Measurements from ENCODE around the gene NUP93.
"Not testable (repeated sequence)": the region's sequence is repeated elsewhere in the genome, so short reads cannot be mapped to it uniquely, and the experiment has no call there.

NUP93 gene

DNA sequence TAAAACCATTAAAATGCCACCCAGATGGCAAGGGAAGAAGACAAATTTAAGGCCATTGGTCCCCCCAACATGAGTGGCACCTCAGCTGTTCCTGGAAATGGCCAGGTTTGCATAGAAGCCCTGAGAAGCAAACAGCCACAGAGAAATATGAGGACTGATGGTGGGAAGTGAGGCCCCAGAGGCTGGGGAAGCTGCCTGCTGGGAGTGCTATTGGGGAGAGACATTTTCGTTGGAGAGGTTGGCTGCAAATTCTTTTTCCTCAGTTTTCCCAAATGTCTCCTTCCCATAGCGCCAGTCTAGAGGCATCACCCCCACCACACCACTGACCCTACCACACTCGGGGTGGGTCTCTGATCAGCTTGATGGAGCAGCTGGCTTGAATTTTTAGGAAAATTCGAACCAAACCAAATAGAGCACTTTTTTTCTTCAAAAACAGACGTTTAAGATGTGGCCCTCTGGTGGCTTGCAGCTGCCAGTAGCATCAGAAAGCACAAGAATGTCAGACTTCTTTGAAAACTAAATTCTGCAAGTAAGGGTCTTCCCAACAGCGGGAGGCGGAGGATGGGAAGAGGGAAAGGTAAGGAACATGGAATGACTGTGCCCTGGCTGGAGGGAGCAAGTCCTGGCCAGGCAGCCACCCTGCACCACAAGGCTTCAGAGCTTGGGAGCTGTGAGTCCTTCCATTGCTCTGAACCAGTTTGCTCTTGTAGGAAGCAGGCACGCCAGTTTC lies 121.9 kb downstream of the NUP93 start:
- no peak for DNase-seq

GRCh38 chr16:56852401-56852730 lies 122.4 kb downstream of the NUP93 start:
- no peak for DNase-seq

DNA sequence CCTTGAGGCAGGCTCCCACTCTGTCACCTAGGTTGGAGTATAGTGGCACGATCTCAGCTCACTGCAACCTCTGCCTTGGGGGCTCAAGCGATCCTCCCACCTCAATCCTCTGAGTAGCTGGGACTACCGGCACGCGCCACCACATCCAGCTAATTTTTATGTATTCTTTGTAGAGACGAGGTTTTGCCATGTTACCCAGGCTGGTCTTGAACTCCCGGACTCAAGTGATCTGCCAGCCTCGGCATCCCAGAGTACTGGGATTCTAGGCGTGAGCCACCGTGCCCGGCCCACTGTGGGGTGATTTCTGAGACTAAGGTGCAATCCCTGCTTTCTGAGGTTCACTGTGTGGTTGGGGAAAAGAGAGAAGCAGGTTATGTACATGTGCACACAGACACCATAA lies 123.0 kb downstream of the NUP93 start:
- DNase-seq: no peak

DNA sequence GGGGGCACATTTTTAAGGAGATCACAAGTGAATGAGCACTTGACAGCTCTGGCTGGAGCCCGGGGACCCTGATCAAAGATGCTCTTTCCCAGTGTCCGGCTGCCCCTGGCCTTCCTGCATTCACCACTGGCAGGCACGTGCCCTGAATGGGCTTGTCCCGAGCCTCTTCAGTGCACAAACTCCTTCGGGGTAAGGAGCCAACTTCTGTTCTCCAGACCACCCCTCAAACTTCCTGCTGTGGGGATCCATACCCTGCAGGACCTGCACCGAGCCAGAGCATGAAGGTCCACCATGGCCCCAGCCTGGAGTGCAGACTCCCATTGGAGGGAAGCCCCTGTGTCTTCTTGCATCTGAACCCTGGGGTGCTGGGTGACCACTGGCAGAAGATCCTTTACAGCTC lies 125.3 kb downstream of the NUP93 start:
- no peak for DNase-seq

GRCh38 chr16:56855946-56856345 lies 126.0 kb downstream of the NUP93 start:
- no peak for DNase-seq

- DNase-seq: no peak
Measured at GRCh38 chr16:56856876-56857447, 127.0 kb downstream of the NUP93 start.

DNA sequence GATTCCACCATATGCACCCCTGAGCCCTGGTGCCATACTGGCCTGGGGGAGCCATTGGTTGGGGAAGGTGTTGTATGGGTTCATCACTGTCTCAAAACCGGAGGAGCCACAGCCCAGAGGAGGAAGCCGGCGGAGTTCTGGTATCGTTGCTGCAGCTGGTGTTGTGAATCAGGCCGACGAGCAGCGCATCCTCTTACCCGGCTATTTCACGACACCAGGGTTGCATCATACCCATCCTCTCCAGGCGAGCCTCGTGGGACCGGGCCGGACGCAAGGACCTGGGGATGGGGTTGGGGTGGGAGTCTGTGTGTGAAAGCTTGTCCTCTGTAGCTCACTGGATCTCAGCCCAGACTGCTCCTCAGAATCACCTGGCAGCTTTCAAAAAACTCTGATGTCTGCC lies 128.4 kb downstream of the NUP93 start:
- no peak for DNase-seq

DNA sequence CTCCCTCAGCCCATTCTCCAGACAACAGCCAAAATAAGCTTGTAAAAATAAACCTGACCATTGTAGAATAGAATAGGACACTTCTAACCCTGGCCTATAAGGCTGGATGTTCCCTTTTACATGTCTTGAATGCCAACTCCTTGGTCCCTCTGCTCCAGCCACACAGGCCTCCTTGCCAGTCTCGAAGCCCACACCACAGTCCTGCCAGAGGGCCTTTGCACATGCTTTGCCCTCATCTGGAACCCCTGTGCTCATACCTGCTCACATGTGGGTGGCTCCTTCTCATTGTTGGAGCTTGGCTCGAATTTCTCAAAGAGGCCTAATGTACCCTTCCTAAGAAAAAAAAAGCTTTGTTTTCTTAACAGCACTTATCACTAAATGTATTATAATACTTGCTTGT lies 129.7 kb downstream of the NUP93 start:
- DNase-seq: no peak

DNA sequence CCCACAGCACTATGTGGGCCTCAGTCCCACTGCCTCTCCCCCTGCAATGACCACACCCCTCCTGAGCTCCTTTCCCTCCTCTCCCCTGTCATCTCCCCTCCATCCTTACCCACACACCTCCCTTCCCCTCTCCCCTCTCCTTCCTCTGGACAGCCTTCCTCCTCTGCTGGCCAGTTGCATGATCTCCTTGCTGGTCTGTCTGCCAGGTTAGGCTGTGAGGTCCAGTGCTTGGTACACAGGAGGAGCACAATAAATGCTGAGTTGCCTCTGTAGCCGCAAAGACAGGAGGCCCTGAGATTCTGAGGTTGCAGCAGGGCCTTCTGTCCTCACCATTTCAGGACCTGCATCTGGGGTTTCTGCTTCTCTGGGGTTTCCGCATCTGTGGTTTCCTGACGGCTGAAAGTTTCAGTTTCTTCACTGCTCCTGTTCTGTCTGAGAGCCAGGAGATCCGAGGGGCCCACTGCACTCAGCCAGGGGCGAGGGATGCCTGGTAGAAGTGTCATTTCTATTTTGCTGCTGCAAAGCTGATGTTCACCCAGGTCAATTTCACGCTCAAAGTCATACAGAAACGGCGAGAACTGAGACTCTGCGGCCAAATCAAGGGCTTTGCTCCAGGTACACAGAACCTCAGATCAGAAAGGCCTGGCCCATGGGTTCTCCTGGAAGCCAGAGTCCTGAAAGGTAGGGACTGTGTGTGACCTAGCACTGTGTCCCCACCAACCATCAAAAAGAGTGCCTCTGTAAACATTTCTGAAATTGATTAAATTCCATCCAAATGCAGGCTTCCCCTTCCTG lies 130.5 kb downstream of the NUP93 start:
- peak; percentile 37 for DNase-seq

- peak; percentile 6 for DNase-seq
Measured at GRCh38 chr16:56861092-56861610, 131.2 kb downstream of the NUP93 start.

DNA sequence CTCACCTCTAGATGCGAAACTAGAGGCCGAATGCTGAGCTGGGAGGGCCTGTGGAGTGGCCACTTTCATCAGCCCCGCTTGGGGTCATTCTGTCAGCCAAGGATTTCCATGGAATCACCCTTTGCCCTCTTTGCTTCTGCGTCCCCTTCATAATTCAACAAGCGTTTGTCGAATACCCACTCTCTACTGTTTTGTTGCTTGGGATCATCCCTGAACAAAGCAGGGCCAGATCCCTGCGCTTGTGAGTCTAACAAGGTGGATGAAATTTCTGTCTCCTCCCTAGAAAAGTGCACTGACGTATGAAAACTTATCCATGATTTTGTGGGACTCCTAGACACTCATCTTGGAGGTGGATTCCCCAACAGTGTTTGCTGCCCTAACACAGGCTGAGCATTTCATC lies 131.8 kb downstream of the NUP93 start:
- DNase-seq: no peak

- peak; percentile 8 for DNase-seq
Measured at GRCh38 chr16:56862776-56863175, 132.8 kb downstream of the NUP93 start.

DNA sequence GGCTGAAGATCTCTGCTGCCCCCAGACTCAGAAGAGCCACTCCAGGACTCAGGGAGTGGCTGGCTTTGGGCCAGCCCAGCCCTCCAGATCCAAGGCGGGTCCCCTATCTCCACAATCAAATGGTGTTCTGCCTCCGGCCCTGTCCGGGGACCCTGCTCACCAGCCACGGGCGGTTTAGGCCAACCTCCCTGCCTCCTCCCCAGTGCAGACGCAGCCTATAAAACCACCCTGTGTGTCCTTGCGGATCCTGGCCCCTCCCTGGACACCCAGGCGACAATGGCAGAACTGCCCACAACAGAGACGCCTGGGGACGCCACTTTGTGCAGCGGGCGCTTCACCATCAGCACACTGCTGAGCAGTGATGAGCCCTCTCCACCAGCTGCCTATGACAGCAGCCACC lies 135.0 kb downstream of the NUP93 start, which contains the start of gene SLC12A3:
TSS of gene SLC12A3 (plus strand) at position 248 of the 400 bp plus-strand sequence. CDS start at position 277, 29 bp downstream.
- DNase-seq: no peak

GRCh38 chr16:56865394-56866062 lies 135.6 kb downstream of the NUP93 start:
- no peak for DNase-seq

DNA sequence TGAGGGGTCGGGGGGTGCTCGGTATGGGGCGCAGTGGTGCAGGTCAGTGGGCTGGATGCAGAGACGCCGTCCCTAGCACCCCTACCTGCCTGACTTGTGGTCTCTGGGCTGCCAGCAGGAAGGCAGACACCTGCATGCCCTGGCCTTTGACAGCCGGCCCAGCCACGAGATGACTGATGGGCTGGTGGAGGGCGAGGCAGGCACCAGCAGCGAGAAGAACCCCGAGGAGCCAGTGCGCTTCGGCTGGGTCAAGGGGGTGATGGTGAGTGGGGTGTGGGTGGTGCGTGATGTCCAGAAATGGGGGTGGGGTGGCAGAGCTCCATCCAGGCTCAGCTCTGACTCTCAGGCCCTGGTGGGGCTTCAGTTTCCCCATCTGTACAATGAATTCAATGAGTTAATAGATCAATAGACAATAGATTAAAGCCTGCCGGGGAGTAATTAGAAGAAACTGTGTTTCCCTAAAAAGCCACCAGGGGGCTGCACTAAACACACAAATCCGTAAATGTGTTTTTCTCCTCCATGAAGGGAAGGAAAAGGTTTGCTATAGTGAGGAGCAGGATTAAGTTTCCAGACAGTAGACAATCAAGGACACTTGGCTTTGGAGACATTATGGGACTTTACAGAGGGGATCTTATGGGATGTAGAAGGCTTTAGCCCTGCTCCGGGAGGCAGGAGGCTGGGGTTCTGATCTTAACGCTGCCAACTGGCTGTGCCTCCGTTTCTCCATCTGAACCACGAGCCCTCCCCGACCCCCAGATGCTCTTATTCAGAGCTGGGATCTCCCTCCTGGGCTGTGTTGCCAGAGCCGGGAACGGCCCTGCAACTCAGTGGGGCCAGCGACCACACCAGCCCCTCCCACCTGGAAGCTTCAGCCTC lies 137.3 kb downstream of the NUP93 start:
- no peak for DNase-seq

GRCh38 chr16:56868175-56868574 lies 138.2 kb downstream of the NUP93 start:
- DNase-seq: no peak

DNA sequence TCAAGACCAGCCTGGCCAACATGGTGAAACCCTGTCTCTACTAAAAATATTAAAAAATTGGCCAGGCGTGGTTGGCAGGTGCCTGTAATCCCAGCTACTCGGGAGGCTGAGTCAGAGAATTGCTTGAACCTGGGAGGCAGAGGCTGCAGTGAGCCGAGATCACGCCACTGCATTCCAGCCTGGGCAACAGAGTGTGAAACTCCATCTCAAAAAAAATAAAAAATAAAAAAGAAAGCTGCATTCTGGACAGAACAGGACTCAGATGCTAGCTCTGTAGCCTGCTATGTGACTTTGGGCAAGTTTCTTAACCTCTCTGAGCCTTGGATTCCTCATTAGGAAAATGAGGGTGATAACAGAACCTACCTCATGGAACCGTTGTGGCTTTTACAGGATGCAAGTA lies 138.8 kb downstream of the NUP93 start:
- not testable (repeated sequence) for DNase-seq

DNA sequence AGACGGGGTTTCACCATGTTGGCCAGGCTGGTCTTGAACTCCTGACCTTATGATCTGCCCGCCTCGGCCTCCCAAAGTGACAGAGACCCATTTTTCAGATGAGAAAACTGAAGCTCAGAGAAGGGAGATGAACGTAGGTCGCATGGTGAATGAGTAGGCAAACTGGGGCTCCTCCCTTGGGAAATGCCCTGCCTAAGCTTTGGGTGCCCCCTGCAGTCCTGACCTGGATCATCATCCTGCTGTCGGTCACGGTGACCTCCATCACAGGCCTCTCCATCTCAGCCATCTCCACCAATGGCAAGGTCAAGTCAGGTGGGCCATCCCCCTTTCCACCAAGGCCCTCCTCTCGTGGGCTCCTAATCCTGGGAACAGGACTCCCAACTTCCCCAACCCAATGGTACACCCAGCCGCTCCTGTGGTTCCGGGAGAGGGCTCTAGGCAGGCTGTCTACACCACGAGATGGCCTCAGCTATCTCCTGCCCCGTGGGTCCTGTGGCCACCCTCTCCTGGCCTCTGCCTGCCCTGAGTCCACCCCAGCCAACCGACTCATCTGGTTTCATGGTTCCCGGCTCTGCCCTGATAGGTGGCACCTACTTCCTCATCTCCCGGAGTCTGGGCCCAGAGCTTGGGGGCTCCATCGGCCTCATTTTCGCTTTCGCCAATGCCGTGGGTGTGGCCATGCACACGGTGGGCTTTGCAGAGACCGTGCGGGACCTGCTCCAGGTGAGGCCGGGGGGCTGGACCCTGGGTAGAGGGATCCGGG lies 139.8 kb downstream of the NUP93 start:
- peak; percentile 19 for DNase-seq

GRCh38 chr16:56870276-56870888 lies 140.5 kb downstream of the NUP93 start:
- DNase-seq: no peak

DNA sequence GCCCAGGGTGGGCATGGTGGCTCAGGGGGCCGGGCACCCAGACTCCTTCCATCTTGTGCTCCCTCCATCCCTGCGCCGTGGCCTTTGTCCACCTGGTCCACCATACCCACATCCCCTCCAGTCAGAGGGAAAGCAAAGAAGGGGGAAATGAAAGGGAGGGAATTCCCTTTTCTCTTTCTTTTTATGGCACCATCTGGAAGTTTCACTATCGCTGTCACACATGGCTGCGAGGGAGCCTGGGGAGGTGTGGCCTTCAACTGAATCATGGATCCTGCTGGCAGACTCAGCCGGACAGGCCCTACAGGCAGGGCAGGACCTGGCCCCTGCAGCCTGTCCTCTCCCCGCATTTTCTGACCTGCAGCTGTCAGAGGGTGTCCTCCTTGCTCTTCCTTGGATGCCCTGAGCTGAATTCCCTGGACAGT lies 141.3 kb downstream of the NUP93 start:
- DNase-seq: no peak

DNA sequence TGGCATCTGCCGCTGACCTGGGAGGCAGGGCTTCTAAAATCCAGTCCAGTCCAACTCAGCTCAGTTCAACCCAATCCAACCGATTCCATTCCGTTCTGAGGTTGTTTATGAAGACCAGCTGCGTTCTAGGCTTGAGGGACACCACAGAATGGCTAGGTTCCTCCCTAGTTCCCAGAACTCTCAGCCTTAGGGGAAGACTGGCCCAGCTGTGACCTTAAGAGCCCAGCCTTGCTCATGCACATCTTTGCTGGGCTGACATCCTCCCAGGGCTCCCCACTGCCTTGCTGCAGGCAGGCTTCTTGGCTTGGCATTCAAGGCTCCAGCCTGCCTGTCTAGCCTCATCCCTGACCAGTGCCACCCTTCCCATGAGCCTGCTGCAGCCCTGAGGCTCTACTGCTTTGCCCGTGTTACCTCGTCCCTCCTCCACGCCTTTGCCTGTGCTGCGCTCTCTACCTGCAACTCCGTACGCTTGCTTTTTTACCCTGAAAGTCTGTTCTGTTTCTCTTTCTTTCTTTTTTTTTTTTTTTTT lies 143.0 kb downstream of the NUP93 start:
- DNase-seq: no peak
